Right cardiac atrium (tissue), 5 donors: ENCODE measurements around the gene ATP13A2. TPM values are rescaled to one million over a fixed set of nuclear protein-coding genes. Genes with fewer than 3 reads are reported as not detected.

Source experiments
- ATAC-seq, 2 donors: fragments of 200-7000 bp; cut with Tn5 transposase; one replicate each; pipeline versions ENCODE4 v1.8.0 to v1.9.1; 2020; ENCODE audit warnings: moderate library complexity in 2 of 2, mild to moderate bottlenecking in 1 of 2
- DNase-seq, 3 donors: peaks; one replicate each; pipeline ENCODE4 v3.0.0-alpha.2; 2020
- H3K27ac ChIP-seq: one replicate; pipeline ENCODE4 v1.5.1; 2013; ENCODE audit warnings: mild to moderate bottlenecking, low read length, control low read depth, moderate library complexity
- H3K27me3 ChIP-seq: one replicate; pipeline ENCODE4 v1.6.1; 2013; ENCODE audit not compliant: control insufficient read depth, insufficient read depth
- H3K4me1 ChIP-seq: one replicate; pipeline ENCODE4 v1.6.1; 2013; ENCODE audit warnings: low read length; ENCODE audit not compliant: control insufficient read depth, insufficient read depth
- H3K4me3 ChIP-seq: one replicate; pipeline ENCODE4 v1.5.1; 2013; ENCODE audit warnings: low read length, control low read depth
- H3K9me3 ChIP-seq: one replicate; pipeline ENCODE4 v1.6.1; 2013; ENCODE audit warnings: low read length; ENCODE audit not compliant: control insufficient read depth
- whole genome bisulfite sequencing: extraction: QIAGEN DNeasy Blood & Tissue Kit; methylation state at CpG from one replicate; pipeline ENCODE4 v1.1.7; 2013; 5-methylcytosine and 5-hydroxymethylcytosine counted together
- intact Hi-C, 4 donors: fragments of 100-400 bp; cut with DNase I; formaldehyde crosslinking; loops; one replicate each; pipeline versions ENCODE4 v1.11.0 to v1.14.0; 2022 to 2023
- polyA plus RNA-seq: library from polyadenylated mRNA; stranded (reverse); fragments of 200-250 nt; gene quantifications from one replicate; pipeline ENCODE4 v1.2.3, GENCODE V29; 2013
- total RNA-seq, 4 donors: library from RNA; stranded (reverse); fragmentation: NEBNext Ultra II Directional; extraction: Animal tissue kit (Norgen Biotek cat#: 25700); gene quantifications; one replicate each; pipeline ENCODE4 v1.2.1, GENCODE V29; 2021
- donor health status: healthy with polysubstance abuse.
- donor health status: DM: no; HTN: yes; CAD: no.
- donor health status: DM: no; HTN: no; CAD: no.
- donor health status: DM: no; HTN: yes; CAD: no; lungs with severe emphysema.
- donor health status: DM: yes; HTN: yes; CAD: no.

Gene ATP13A2
- total and polyA plus RNA-seq, 5 donors: 10.3 to 15.1 (median 14.0) TPM

GRCh38 chr1:16986962-16987361 is 24.8 kb downstream of the ATP13A2 start:
- Histone ChIP-seq H3K27me3 (no peaks in the 10 kb centered on the region), H3K27ac (no peak overlapping the region), H3K4me1 (no peaks in the 10 kb centered on the region), H3K9me3 (no peaks in the 10 kb centered on the region), H3K4me3 (no peak overlapping the region)
- intact Hi-C loops: no loop called here
- DNase-seq (no peak), ATAC-seq (no peak)
- 74% methylated on average over 16 of the region's 16 CpGs for WGBS

- ATAC-seq (no peak), DNase-seq (no peak)
- Histone ChIP-seq H3K27ac (no peak overlapping the region), H3K27me3 (no peaks in the 10 kb centered on the region), H3K4me3 (no peak overlapping the region), H3K9me3 (no peaks in the 10 kb centered on the region), H3K4me1 (no peaks in the 10 kb centered on the region)
- intact Hi-C loops: no loop called here
- WGBS: 90% methylated on average over 23 of the region's 23 CpGs
Observed at GRCh38 chr1:16986560-16986959, 25.2 kb downstream of the ATP13A2 start.

- Histone ChIP-seq H3K27me3 (no peaks in the 10 kb centered on the region), H3K27ac (no peak overlapping the region), H3K4me1 (no peaks in the 10 kb centered on the region), H3K9me3 (no peaks in the 10 kb centered on the region), H3K4me3 (no peak overlapping the region)
- intact Hi-C loops: no loop called here
- no peak for ATAC-seq
- 90% methylated on average over 19 of the region's 19 CpGs for WGBS
- DNase-seq: no peak
Observed at GRCh38 chr1:16986113-16986512, 25.6 kb downstream of the ATP13A2 start.

- DNase-seq (peak; percentile 80 to 93 (median 89)), ATAC-seq (peak; percentile 69 to 85)
- H3K27me3 ChIP-seq: no peaks in the 10 kb centered on the region
- H3K4me3 ChIP-seq: no peak overlapping the region
- intact Hi-C loops: no loop called here
- H3K4me1 ChIP-seq: no peaks in the 10 kb centered on the region
- no peaks in the 10 kb centered on the region for H3K9me3 ChIP-seq
- 26% methylated on average over 7 of the region's 7 CpGs for WGBS
- H3K27ac ChIP-seq: no peak overlapping the region
Observed at GRCh38 chr1:16984717-16985116, 27.0 kb downstream of the ATP13A2 start.

- Histone ChIP-seq H3K27ac (no peak overlapping the region), H3K9me3 (no peaks in the 10 kb centered on the region), H3K27me3 (no peaks in the 10 kb centered on the region), H3K4me3 (no peak overlapping the region), H3K4me1 (no peaks in the 10 kb centered on the region)
- ATAC-seq: no peak
- no peak for DNase-seq
- intact Hi-C loops: no loop called here
- WGBS: 93% methylated on average over 4 of the region's 4 CpGs
Observed at GRCh38 chr1:16983649-16984048, 28.1 kb downstream of the ATP13A2 start.

- no peak for ATAC-seq
- 77% methylated on average over 11 of the region's 11 CpGs for WGBS
- Histone ChIP-seq H3K27ac (no peak overlapping the region), H3K4me1 (no peaks in the 10 kb centered on the region), H3K9me3 (no peaks in the 10 kb centered on the region), H3K4me3 (no peak overlapping the region), H3K27me3 (no peaks in the 10 kb centered on the region)
- intact Hi-C loops: no loop called here
- no peak for DNase-seq
Observed at GRCh38 chr1:16982902-16983301, 28.8 kb downstream of the ATP13A2 start.

- ATAC-seq (no peak), DNase-seq (no peak)
- H3K9me3 ChIP-seq: no peaks in the 10 kb centered on the region
- H3K27me3 ChIP-seq: no peaks in the 10 kb centered on the region
- 85% methylated on average over 10 of the region's 10 CpGs for WGBS
- H3K4me1 ChIP-seq: no peaks in the 10 kb centered on the region
- intact Hi-C loops: no loop called here
- H3K4me3 ChIP-seq: no peak overlapping the region
- H3K27ac ChIP-seq: no peak overlapping the region
Observed at GRCh38 chr1:16981269-16981849, 30.4 kb downstream of the ATP13A2 start.

GRCh38 chr1:16980473-16981268 is 31.1 kb downstream of the ATP13A2 start, which contains the start of gene MFAP2:
MFAP2 (minus strand) TSS chr1:16980620; CDS start chr1:16978273, 2,347 bp downstream.
- peak in 1 of 3 donors; percentile 74 for DNase-seq
- ATAC-seq: peak in 1 of 2 donors; percentile 23
- intact Hi-C loops: no loop called here

GRCh38 chr1:16979475-16980327 is 32.0 kb downstream of the ATP13A2 start:
- Histone ChIP-seq H3K27me3 (no peaks in the 10 kb centered on the region), H3K4me1 (no peaks in the 10 kb centered on the region)
- WGBS: 16% methylated on average over 44 of the region's 44 CpGs

More at GRCh38 chr1:16980473-16981268, 31.1 kb downstream of the ATP13A2 start, which contains the start of gene MFAP2:
- no peaks in the 10 kb centered on the region for H3K27me3 ChIP-seq
- no peak within 1 kb of the TSS for H3K27ac ChIP-seq
- H3K4me3 ChIP-seq: peak within 1 kb of the TSS; percentile 47
- no peaks in the 10 kb centered on the region for H3K9me3 ChIP-seq
- 9% methylated on average over 53 of the region's 53 CpGs for WGBS
- no peaks in the 10 kb centered on the region for H3K4me1 ChIP-seq

GRCh38 chr1:16978567-16979474 is 32.9 kb downstream of the ATP13A2 start:
- ATAC-seq (peak; percentile 50 to 68), DNase-seq (peak; percentile 59 to 86 (median 81))
- 51% methylated on average over 20 of the region's 20 CpGs for whole genome bisulfite sequencing
- H3K4me3 ChIP-seq: no peak overlapping the region
- intact Hi-C loops: no loop called here
- no peaks in the 10 kb centered on the region for H3K9me3 ChIP-seq
- H3K4me1 ChIP-seq: no peaks in the 10 kb centered on the region
- no peaks in the 10 kb centered on the region for H3K27me3 ChIP-seq
- no peak overlapping the region for H3K27ac ChIP-seq

More at GRCh38 chr1:16979475-16980327, 32.0 kb downstream of the ATP13A2 start:
- H3K9me3 ChIP-seq: no peaks in the 10 kb centered on the region
- H3K4me3 ChIP-seq: peak overlapping the region; percentile 47
- no peak for ATAC-seq
- no peak overlapping the region for H3K27ac ChIP-seq
- DNase-seq: peak in 1 of 3 donors; percentile 72
- intact Hi-C loops: no loop called here
